WTC11 (cell line): Measurements from ENCODE around the gene CHTF18. TPM values are rescaled to one million over a fixed set of nuclear protein-coding genes. Genes with fewer than 3 reads are reported as not detected.

Experiments
- ATAC-seq: fragments of 200-7000 bp; cut with Tn5 transposase; 2 replicates; pipeline ENCODE4 v1.10.0; 2021; ENCODE audit warnings: mild to moderate bottlenecking, moderate library complexity
- CTCF ChIA-PET: fragments of 300-600 bp; sonication (Branson Sonifier 250); formaldehyde crosslinking; loops from one replicate; lab custom pipeline; 2021; ENCODE audit warnings: antibody characterized with exemption; lab: Charles Lee
- POLR2A ChIA-PET: fragments of 350-600 bp; sonication (Branson Sonifier 250); formaldehyde crosslinking; loops from one replicate; lab custom pipeline; 2021; ENCODE audit warnings: antibody characterized with exemption; lab: Charles Lee
- DNase-seq: peaks from one replicate; pipeline ENCODE4 v3.0.0; 2021; ENCODE audit warnings: low spot score
- H3K27ac Mint-ChIP-seq: 2 replicates; pipeline ENCODE4 v1.8.0; 2021; ENCODE audit warnings: mixed read lengths
- H3K27me3 Mint-ChIP-seq: 2 replicates; pipeline ENCODE4 v1.8.0; 2021; ENCODE audit warnings: low read depth, mild to moderate bottlenecking, moderate library complexity, mixed read lengths
- H3K36me3 Mint-ChIP-seq: 2 replicates; pipeline ENCODE4 v1.8.0; 2021; ENCODE audit warnings: mixed read lengths
- H3K4me1 Mint-ChIP-seq: 2 replicates; pipeline ENCODE4 v1.8.0; 2022; ENCODE audit warnings: mixed read lengths
- H3K4me3 Mint-ChIP-seq: 2 replicates; pipeline ENCODE4 v1.8.0; 2021; ENCODE audit warnings: mild to moderate bottlenecking, moderate library complexity, mixed read lengths
- H3K9me3 Mint-ChIP-seq: 2 replicates; pipeline ENCODE4 v1.8.0; 2021; ENCODE audit warnings: mixed read lengths
- HMGA2 ChIP-seq: fragments of 250-450 bp; sonication (Bioruptor Pico); IDR thresholded peaks from 2 replicates; pipeline ENCODE4 v1.4.0; 2021; ENCODE audit warnings: mild to moderate bottlenecking, moderate library complexity
- JAZF1 ChIP-seq: fragments of 250-450 bp; sonication (Bioruptor Pico); IDR thresholded peaks from 2 replicates; pipeline ENCODE4 v1.9.0; 2021; ENCODE audit warnings: moderate library complexity, mild to moderate bottlenecking, inconsistent platforms
- KAT7 ChIP-seq: sonication (generic); formaldehyde crosslinking; IDR thresholded peaks from 2 replicates; pipeline ENCODE4 v1.8.1; 2023; ENCODE audit warnings: missing genetic modification reagents, mild to moderate bottlenecking, borderline replicate concordance
- MYBL2 ChIP-seq: sonication (generic); formaldehyde crosslinking; IDR thresholded peaks from 2 replicates; pipeline ENCODE4 v1.8.1; 2023; ENCODE audit warnings: mild to moderate bottlenecking, moderate library complexity, missing genetic modification reagents
- NR1H2 ChIP-seq: sonication (generic); formaldehyde crosslinking; IDR thresholded peaks from 2 replicates; pipeline ENCODE4 v1.9.0; 2021; ENCODE audit warnings: mild to moderate bottlenecking, moderate library complexity, missing genetic modification reagents
- NR2C2 ChIP-seq: sonication (generic); formaldehyde crosslinking; IDR thresholded peaks from 2 replicates; pipeline ENCODE4 v1.8.0; 2022; ENCODE audit warnings: mild to moderate bottlenecking, missing genetic modification reagents
- OVOL2 ChIP-seq: fragments of 250-450 bp; sonication (Bioruptor Pico); IDR thresholded peaks from 2 replicates; pipeline ENCODE4 v1.9.0; 2021; ENCODE audit warnings: mild to moderate bottlenecking, borderline replicate concordance
- SMAD4 ChIP-seq: sonication (generic); formaldehyde crosslinking; IDR thresholded peaks from 2 replicates; pipeline ENCODE4 v1.8.0; 2022; ENCODE audit warnings: mild to moderate bottlenecking, missing genetic modification reagents
- SP1 ChIP-seq: sonication (generic); formaldehyde crosslinking; conservative IDR thresholded peaks from 2 replicates; pipeline ENCODE4 v1.8.1; 2022; ENCODE audit warnings: missing genetic modification reagents
- ZBTB21 ChIP-seq: sonication (generic); formaldehyde crosslinking; IDR thresholded peaks from 2 replicates; pipeline ENCODE4 v1.8.1; 2023; ENCODE audit warnings: mild to moderate bottlenecking, missing genetic modification reagents, borderline replicate concordance
- ZNF232 ChIP-seq: sonication (generic); formaldehyde crosslinking; IDR thresholded peaks from 2 replicates; pipeline ENCODE4 v1.8.0; 2022; ENCODE audit warnings: mild to moderate bottlenecking, missing genetic modification reagents
- ZNF317 ChIP-seq: sonication (generic); formaldehyde crosslinking; IDR thresholded peaks from 2 replicates; pipeline ENCODE4 v1.8.1; 2023; ENCODE audit warnings: low read depth, mild to moderate bottlenecking, moderate library complexity, missing genetic modification reagents, borderline replicate concordance
- ZNF671 ChIP-seq: fragments of 250-450 bp; sonication (Bioruptor Pico); IDR thresholded peaks from 2 replicates; pipeline ENCODE4 v1.8.0; 2021; ENCODE audit warnings: mild to moderate bottlenecking
- total RNA-seq: library from RNA; stranded (reverse); gene quantifications from 3 replicates; pipeline ENCODE4 v1.2.3, GENCODE V29; 2021
- TF ChIP-seq, protein P1 (sequence below): fragments of 200-600 bp; IDR thresholded peaks from 2 replicates; pipeline ENCODE4 v1.8.0; 2022; ENCODE audit warnings: antibody characterized with exemption
- TF ChIP-seq, protein P2 (sequence below): sonication (generic); formaldehyde crosslinking; IDR thresholded peaks from 2 replicates; pipeline ENCODE4 v1.8.1; 2023; ENCODE audit warnings: mild to moderate bottlenecking, missing genetic modification reagents, moderate library complexity
- TF ChIP-seq, protein P3 (sequence below): sonication (generic); formaldehyde crosslinking; IDR thresholded peaks from 2 replicates; pipeline ENCODE4 v1.8.0; 2023; ENCODE audit warnings: missing genetic modification reagents
- TF ChIP-seq, protein P4 (sequence below): sonication (generic); formaldehyde crosslinking; IDR thresholded peaks from 2 replicates; pipeline ENCODE4 v1.8.0; 2022; ENCODE audit warnings: mild to moderate bottlenecking, missing genetic modification reagents
- TF ChIP-seq, protein P5 (sequence below): sonication (generic); formaldehyde crosslinking; IDR thresholded peaks from 2 replicates; pipeline ENCODE4 v1.8.1; 2023; ENCODE audit warnings: mild to moderate bottlenecking, moderate library complexity, missing genetic modification reagents

The CHTF18 gene
- total RNA-seq, 1 experiment from 2014 or later, result 183 TPM

DNA sequence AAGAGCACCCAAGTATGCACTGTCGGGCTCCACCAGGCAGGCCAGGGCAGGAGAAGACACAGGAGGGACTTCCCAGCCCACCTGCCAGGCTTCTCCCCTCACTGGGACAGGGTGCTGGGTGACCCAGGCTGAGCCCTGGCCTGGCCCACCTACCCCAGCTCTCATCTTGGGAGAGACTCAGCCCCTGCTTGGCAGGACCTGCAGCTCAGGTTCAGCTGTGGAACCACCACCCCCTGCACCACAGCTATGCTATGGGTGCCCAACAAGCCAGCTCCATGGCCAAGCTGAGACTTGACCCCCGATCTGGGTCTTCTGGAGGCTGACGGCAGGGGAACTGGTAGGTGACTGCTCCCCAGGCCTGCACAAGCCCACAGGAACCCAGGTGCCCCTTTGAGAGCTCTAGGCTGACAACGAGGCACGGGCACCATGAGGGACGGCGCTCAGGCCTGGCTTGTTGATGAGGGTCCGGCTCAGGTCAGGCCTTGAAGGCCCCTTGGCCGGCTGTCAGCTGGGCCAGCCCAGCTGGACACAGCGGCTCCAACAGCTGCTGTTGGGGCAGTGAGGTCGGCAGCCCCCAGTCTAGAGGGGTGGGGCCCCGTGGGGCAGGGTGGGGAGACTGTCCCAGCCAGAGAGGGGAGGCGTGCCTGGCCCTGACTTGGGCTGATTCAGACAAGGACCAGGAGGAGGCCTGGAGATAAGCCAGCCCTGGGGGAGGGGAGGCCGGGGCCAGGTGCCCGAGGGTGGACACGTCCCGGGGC lies 4.8 kb upstream of the CHTF18 start (continued):
- TF ChIP-seq NR1H2, result no peak
- TF ChIP-seq, protein P1, sequence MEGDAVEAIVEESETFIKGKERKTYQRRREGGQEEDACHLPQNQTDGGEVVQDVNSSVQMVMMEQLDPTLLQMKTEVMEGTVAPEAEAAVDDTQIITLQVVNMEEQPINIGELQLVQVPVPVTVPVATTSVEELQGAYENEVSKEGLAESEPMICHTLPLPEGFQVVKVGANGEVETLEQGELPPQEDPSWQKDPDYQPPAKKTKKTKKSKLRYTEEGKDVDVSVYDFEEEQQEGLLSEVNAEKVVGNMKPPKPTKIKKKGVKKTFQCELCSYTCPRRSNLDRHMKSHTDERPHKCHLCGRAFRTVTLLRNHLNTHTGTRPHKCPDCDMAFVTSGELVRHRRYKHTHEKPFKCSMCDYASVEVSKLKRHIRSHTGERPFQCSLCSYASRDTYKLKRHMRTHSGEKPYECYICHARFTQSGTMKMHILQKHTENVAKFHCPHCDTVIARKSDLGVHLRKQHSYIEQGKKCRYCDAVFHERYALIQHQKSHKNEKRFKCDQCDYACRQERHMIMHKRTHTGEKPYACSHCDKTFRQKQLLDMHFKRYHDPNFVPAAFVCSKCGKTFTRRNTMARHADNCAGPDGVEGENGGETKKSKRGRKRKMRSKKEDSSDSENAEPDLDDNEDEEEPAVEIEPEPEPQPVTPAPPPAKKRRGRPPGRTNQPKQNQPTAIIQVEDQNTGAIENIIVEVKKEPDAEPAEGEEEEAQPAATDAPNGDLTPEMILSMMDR, result no peak
- TF ChIP-seq ZNF232 (CRISPR knock-in tag), result no peak
- no peak for TF ChIP-seq ZNF317 (CRISPR knock-in tag)
- no peak for TF ChIP-seq HMGA2
- no peak for TF ChIP-seq ZNF671
- no peak for TF ChIP-seq ZBTB21 (CRISPR knock-in tag)
- TF ChIP-seq KAT7, result no peak

DNA sequence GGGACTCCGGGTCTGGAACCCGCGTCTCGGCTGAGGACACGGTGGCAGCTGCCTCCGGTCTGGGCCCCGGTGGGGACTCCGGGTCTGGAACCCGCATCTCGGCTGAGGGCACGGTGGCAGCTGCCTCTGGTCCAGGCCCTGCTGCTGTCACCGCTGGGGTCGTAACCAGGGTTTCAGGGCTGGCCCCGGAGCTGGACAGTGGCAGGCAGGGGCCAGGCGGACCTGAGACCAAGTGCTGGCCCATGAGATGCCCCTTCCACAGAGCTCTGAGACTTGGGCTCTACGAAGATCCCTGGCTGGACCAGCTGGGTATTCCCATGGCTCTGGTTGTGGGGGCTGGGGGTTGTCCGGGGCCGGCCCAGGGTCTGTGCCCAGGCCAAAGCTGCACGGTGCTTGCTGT lies 4.0 kb upstream of the CHTF18 start:
- ChIA-PET POLR2A (interaction anchor here (1.1 to 1.5 kb wide), 3 partner anchors 14 to 43 kb away, joined by 3 to 4 read pairs (median 4); partner anchors contain the start of genes CIAO3 and GNG13), CTCF (interaction anchor here (0.8 to 3.1 kb wide), 23 partner anchors 8 to 136 kb away, joined by 3 to 22 read pairs (median 6); partner anchors contain the start of genes ANTKMT, CCDC78, CIAO3 and GNG13)
- H3K27me3 Mint-ChIP-seq, result no peaks in the 10 kb centered on the region
- ATAC-seq, result no peak
- no peaks in the 10 kb centered on the region for H3K9me3 Mint-ChIP-seq
- TF ChIP-seq ZBTB21 (CRISPR knock-in tag) (no peak), SMAD4 (CRISPR knock-in tag) (no peak), MYBL2 (no peak), JAZF1 (no peak), OVOL2 (CRISPR knock-in tag) (no peak), NR2C2 (CRISPR knock-in tag) (no peak), ZNF232 (CRISPR knock-in tag) (no peak), SP1 (CRISPR knock-in tag) (no peak), NR1H2 (no peak)
- TF ChIP-seq, protein P2, sequence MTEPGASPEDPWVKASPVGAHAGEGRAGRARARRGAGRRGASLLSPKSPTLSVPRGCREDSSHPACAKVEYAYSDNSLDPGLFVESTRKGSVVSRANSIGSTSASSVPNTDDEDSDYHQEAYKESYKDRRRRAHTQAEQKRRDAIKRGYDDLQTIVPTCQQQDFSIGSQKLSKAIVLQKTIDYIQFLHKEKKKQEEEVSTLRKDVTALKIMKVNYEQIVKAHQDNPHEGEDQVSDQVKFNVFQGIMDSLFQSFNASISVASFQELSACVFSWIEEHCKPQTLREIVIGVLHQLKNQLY (CRISPR knock-in tag), result no peak
- TF ChIP-seq, protein P3, sequence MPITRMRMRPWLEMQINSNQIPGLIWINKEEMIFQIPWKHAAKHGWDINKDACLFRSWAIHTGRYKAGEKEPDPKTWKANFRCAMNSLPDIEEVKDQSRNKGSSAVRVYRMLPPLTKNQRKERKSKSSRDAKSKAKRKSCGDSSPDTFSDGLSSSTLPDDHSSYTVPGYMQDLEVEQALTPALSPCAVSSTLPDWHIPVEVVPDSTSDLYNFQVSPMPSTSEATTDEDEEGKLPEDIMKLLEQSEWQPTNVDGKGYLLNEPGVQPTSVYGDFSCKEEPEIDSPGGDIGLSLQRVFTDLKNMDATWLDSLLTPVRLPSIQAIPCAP (CRISPR knock-in tag), result no peak
- TF ChIP-seq, protein P4, sequence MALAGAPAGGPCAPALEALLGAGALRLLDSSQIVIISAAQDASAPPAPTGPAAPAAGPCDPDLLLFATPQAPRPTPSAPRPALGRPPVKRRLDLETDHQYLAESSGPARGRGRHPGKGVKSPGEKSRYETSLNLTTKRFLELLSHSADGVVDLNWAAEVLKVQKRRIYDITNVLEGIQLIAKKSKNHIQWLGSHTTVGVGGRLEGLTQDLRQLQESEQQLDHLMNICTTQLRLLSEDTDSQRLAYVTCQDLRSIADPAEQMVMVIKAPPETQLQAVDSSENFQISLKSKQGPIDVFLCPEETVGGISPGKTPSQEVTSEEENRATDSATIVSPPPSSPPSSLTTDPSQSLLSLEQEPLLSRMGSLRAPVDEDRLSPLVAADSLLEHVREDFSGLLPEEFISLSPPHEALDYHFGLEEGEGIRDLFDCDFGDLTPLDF (CRISPR knock-in tag), result no peak
- TF ChIP-seq, protein P5, sequence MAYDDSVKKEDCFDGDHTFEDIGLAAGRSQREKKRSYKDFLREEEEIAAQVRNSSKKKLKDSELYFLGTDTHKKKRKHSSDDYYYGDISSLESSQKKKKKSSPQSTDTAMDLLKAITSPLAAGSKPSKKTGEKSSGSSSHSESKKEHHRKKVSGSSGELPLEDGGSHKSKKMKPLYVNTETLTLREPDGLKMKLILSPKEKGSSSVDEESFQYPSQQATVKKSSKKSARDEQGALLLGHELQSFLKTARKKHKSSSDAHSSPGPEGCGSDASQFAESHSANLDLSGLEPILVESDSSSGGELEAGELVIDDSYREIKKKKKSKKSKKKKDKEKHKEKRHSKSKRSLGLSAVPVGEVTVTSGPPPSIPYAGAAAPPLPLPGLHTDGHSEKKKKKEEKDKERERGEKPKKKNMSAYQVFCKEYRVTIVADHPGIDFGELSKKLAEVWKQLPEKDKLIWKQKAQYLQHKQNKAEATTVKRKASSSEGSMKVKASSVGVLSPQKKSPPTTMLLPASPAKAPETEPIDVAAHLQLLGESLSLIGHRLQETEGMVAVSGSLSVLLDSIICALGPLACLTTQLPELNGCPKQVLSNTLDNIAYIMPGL (CRISPR knock-in tag), result no peak
- TF ChIP-seq, all 79 proteins: peak for 0
- no peak for DNase-seq
- Mint-ChIP-seq H3K4me3 (no peak overlapping the region), H3K36me3 (no peaks in the 10 kb centered on the region), H3K4me1 (no peaks in the 10 kb centered on the region), H3K27ac (no peak overlapping the region)
